ENCODE data around the gene NRP1.

Gene NRP1

GRCh38 chr10:33352175-33352574 lies 17.7 kb upstream of the NRP1 start:
- no peak for DNase-seq (ENCODE audit: low read depth, low spot score)
- H3K27ac ChIP-seq: no peak overlapping the region

GRCh38 chr10:33350041-33350440 lies 15.6 kb upstream of the NRP1 start:
- DNase-seq (ENCODE audit: low read depth, low spot score): no peak
- no peak overlapping the region for H3K27ac ChIP-seq

- DNase-seq (ENCODE audit: low read depth, low spot score): no peak
- no peak overlapping the region for H3K27ac ChIP-seq
Measured at GRCh38 chr10:33349268-33349667, 14.8 kb upstream of the NRP1 start.

GRCh38 chr10:33347211-33347610 lies 12.7 kb upstream of the NRP1 start:
- no peak overlapping the region for H3K27ac ChIP-seq
- no peak for DNase-seq (ENCODE audit: low read depth, low spot score)

GRCh38 chr10:33345236-33345635 lies 10.8 kb upstream of the NRP1 start:
- H3K27ac ChIP-seq: no peak overlapping the region
- DNase-seq (ENCODE audit: low read depth, low spot score): no peak

- H3K27ac ChIP-seq: no peak overlapping the region
- no peak for DNase-seq (ENCODE audit: low read depth, low spot score)
Measured at GRCh38 chr10:33344676-33345075, 10.2 kb upstream of the NRP1 start.

- peak overlapping the region; percentile 68 for H3K27ac ChIP-seq
- DNase-seq (ENCODE audit: low read depth, low spot score): no peak
Measured at GRCh38 chr10:33341637-33342036, 7.2 kb upstream of the NRP1 start.

- H3K27ac ChIP-seq: peak overlapping the region; percentile 90
Measured at GRCh38 chr10:33337326-33337957, 3.0 kb upstream of the NRP1 start.

GRCh38 chr10:33336582-33337325 lies 2.3 kb upstream of the NRP1 start:
- H3K27ac ChIP-seq: peak overlapping the region; percentile 90
- no peak for DNase-seq (ENCODE audit: low read depth, low spot score)

More at GRCh38 chr10:33337326-33337957, 3.0 kb upstream of the NRP1 start:
- no peak for DNase-seq (ENCODE audit: low read depth, low spot score)

GRCh38 chr10:33335801-33336581 lies 1.5 kb upstream of the NRP1 start:
- H3K27ac ChIP-seq: peak overlapping the region; percentile 90
- DNase-seq (ENCODE audit: low read depth, low spot score): no peak

- H3K27ac ChIP-seq: peak overlapping the region; percentile 90
- no peak for DNase-seq (ENCODE audit: low read depth, low spot score)
Measured at GRCh38 chr10:33335551-33335800, 1.0 kb upstream of the NRP1 start.

GRCh38 chr10:33334805-33335550 lies 511 bp upstream of the NRP1 start:
- no peak for DNase-seq (ENCODE audit: low read depth, low spot score)
- H3K27ac ChIP-seq: peak overlapping the region; percentile 90

- DNase-seq (ENCODE audit: low read depth, low spot score): no peak
- peak overlapping the region; percentile 90 for H3K27ac ChIP-seq
Measured at GRCh38 chr10:33333260-33334101, 986 bp downstream of the NRP1 start.

- no peak for DNase-seq (ENCODE audit: low read depth, low spot score)
- peak overlapping the region; percentile 90 for H3K27ac ChIP-seq
Measured at GRCh38 chr10:33332183-33333065, 2.0 kb downstream of the NRP1 start.

GRCh38 chr10:33331379-33331694 lies 3.1 kb downstream of the NRP1 start:
- DNase-seq (ENCODE audit: low read depth, low spot score): no peak
- H3K27ac ChIP-seq: peak overlapping the region; percentile 90

- no peak for DNase-seq (ENCODE audit: low read depth, low spot score)
- H3K27ac ChIP-seq: peak overlapping the region; percentile 90
Measured at GRCh38 chr10:33330543-33331378, 3.7 kb downstream of the NRP1 start.

- no peak for DNase-seq (ENCODE audit: low read depth, low spot score)
Measured at GRCh38 chr10:33329178-33329577, 5.3 kb downstream of the NRP1 start.

GRCh38 chr10:33328253-33328652 lies 6.2 kb downstream of the NRP1 start:
- no peak overlapping the region for H3K27ac ChIP-seq
- no peak for DNase-seq (ENCODE audit: low read depth, low spot score)

More at GRCh38 chr10:33329178-33329577, 5.3 kb downstream of the NRP1 start:
- H3K27ac ChIP-seq: no peak overlapping the region
